Left lung (tissue), 10 donors: ENCODE results near the gene NLRP8. TPM values are rescaled to one million over a fixed set of nuclear protein-coding genes. Genes with fewer than 3 reads are reported as not detected.
"Not testable (repeated sequence)": the region's sequence is repeated elsewhere in the genome, so short reads cannot be mapped to it uniquely, and the experiment has no call there.

ENCODE experiments used
- ATAC-seq: fragments of 200-7000 bp; cut with Tn5 transposase; one replicate; pipeline ENCODE4 v1.9.1; 2020; ENCODE audit warnings: moderate library complexity
- DNase-seq, 4 donors: peaks; one replicate each; pipeline ENCODE4 v3.0.0-alpha.2; 2013 to 2020
- H3K27ac ChIP-seq, 2 donors: fragments of 200-600 bp; sonication (generic) in 1 of 2; one replicate each; pipeline versions ENCODE4 v1.5.0 to v1.8.0; 2020 to 2021
- H3K27me3 ChIP-seq, 2 donors: fragments of 200-600 bp; sonication (generic) in 1 of 2; one replicate each; pipeline versions ENCODE4 v1.5.0 to v1.8.0; 2020 to 2021
- H3K36me3 ChIP-seq, 2 donors: fragments of 200-600 bp; sonication (generic) in 1 of 2; one replicate each; pipeline versions ENCODE4 v1.5.0 to v1.8.0; 2020 to 2021
- H3K4me1 ChIP-seq, 2 donors: fragments of 200-600 bp; one replicate each; pipeline ENCODE4 v1.8.0; 2021
- H3K4me3 ChIP-seq, 2 donors: fragments of 200-600 bp; sonication (generic) in 1 of 2; one replicate each; pipeline versions ENCODE4 v1.5.0 to v1.8.0; 2020 to 2021; ENCODE audit warnings: mild to moderate bottlenecking in 1 of 2
- H3K9me3 ChIP-seq, 2 donors: fragments of 200-600 bp; sonication (generic) in 1 of 2; one replicate each; pipeline versions ENCODE4 v1.5.0 to v1.8.0; 2020 to 2021
- intact Hi-C, 2 donors: fragments of 100-400 bp; cut with DNase I; formaldehyde crosslinking; loops; one replicate each; pipeline versions ENCODE4 v1.11.2 to v1.14.2; 2022
- polyA plus RNA-seq, 6 donors: library from polyadenylated mRNA; unstranded; fragments of 120-200 nt; gene quantifications; one replicate each; pipeline ENCODE4 v1.2.1, GENCODE V29; 2013; ENCODE audit not compliant: insufficient read length in 6 of 6
- total RNA-seq, 2 donors: library from RNA; stranded (reverse); fragmentation: NEBNext Ultra II Directional; extraction: Animal tissue kit (Norgen Biotek cat#: 25700); gene quantifications; one replicate each; pipeline ENCODE4 v1.2.1, GENCODE V29; 2021
- TF ChIP-seq, protein P1 (sequence below), 2 donors: fragments of 200-600 bp; sonication (generic) in 1 of 2; IDR thresholded peaks; one replicate each; pipeline versions ENCODE4 v1.5.0 to v1.8.0; 2021; ENCODE audit warnings: antibody characterized with exemption in 2 of 2
- donor health status: DM: no; HTN: yes; CAD: no.
- donor health status: DM: no; HTN: no; CAD: no.

The NLRP8 gene
- total and polyA plus RNA-seq, 8 donors = 0.04 TPM; not detected in 7

GRCh38 chr19:55927991-55928390 is 19.6 kb upstream of the NLRP8 start:
- Histone ChIP-seq H3K9me3 (peaks cover 0 to 34% of the 10 kb centered on the region in 2 donors), H3K27ac (no peak overlapping the region), H3K4me3 (no peak overlapping the region), H3K36me3 (no peaks in the 10 kb centered on the region), H3K4me1 (no peaks in the 10 kb centered on the region), H3K27me3 (peaks cover 0 to 10% of the 10 kb centered on the region in 2 donors)
- ATAC-seq = no peak
- TF ChIP-seq, protein P1, sequence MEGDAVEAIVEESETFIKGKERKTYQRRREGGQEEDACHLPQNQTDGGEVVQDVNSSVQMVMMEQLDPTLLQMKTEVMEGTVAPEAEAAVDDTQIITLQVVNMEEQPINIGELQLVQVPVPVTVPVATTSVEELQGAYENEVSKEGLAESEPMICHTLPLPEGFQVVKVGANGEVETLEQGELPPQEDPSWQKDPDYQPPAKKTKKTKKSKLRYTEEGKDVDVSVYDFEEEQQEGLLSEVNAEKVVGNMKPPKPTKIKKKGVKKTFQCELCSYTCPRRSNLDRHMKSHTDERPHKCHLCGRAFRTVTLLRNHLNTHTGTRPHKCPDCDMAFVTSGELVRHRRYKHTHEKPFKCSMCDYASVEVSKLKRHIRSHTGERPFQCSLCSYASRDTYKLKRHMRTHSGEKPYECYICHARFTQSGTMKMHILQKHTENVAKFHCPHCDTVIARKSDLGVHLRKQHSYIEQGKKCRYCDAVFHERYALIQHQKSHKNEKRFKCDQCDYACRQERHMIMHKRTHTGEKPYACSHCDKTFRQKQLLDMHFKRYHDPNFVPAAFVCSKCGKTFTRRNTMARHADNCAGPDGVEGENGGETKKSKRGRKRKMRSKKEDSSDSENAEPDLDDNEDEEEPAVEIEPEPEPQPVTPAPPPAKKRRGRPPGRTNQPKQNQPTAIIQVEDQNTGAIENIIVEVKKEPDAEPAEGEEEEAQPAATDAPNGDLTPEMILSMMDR (IDR thresholded peaks at IDR 0.05) = no peak
- intact Hi-C loops = no loop called here
- no peak for DNase-seq

GRCh38 chr19:55929258-55929657 is 18.4 kb upstream of the NLRP8 start:
- Histone ChIP-seq H3K27me3 (peaks cover 0 to 10% of the 10 kb centered on the region in 2 donors), H3K9me3 (peaks cover 0 to 22% of the 10 kb centered on the region in 2 donors)
- H3K4me1 ChIP-seq, ATAC-seq, H3K36me3 ChIP-seq, H3K27ac ChIP-seq, intact Hi-C loops, H3K4me3 ChIP-seq, DNase-seq: not testable (repeated sequence)

DNA sequence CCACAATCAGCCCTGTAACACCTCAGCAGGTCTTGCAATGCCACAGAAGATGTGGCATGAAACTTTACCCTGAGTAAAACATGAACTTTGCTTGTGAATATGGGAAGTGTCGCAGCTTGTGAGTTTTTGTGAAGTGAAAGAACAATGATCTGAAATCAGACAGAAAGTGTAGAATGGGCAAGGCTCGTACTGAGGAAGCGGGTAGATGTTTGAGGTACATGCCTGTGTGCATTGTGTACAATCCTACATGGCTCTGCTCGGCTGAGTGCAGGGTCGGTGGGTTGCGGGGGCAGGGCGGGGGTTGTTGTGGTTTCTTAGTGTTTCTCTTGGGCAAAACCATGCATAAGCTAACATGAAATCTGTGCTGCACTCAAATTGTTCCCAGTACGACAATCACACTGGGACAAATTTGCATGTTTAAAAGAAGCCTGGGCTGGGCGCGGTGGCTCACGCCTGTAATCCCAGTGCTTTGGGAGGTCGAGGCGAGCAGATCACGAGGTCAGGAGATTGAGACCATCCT is 16.6 kb upstream of the NLRP8 start:
- peaks cover 0 to 13% of the 10 kb centered on the region in 2 donors for H3K9me3 ChIP-seq
- ATAC-seq (no peak), DNase-seq (no peak)
- TF ChIP-seq, protein P1 (IDR thresholded peaks at IDR 0.05) = no peak
- H3K4me3 ChIP-seq = no peak overlapping the region
- intact Hi-C loops = no loop called here
- no peaks in the 10 kb centered on the region for H3K36me3 ChIP-seq
- no peak overlapping the region for H3K27ac ChIP-seq
- H3K27me3 ChIP-seq = peaks cover 0 to 6% of the 10 kb centered on the region in 2 donors
- H3K4me1 ChIP-seq = no peaks in the 10 kb centered on the region

DNA sequence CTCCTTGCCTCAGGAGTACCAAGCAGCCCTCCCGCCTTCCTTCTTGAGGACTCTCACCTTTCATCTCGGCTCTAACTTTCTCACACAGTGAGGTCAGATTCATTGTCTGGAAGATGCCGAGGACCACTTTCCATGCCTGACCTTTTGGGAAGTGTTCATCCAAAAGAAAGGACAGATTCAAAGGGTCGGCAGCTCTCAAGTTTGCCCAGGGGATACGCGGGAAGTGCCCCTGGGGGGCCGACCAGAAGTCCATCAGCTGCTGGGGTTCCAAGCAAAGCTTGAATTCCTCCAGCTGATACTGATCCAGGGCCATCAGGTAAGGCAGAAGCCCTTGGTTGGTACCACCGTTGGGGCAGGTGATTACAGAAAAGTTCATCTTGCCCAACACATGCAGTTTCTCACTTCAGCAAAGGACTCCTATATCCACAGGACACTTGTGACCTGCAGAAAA is 15.7 kb upstream of the NLRP8 start, which contains the start of gene NLRP13:
TSS of gene NLRP13 (minus strand) at position 401 of the 451 bp plus-strand sequence. CDS start at position 376, 25 bp downstream.
- Histone ChIP-seq H3K4me3 (no peak within 1 kb of the TSS), H3K36me3 (no peaks in the 10 kb centered on the region), H3K27me3 (no peaks in the 10 kb centered on the region), H3K27ac (no peak within 1 kb of the TSS), H3K9me3 (peaks cover 0 to 7% of the 10 kb centered on the region in 2 donors), H3K4me1 (no peaks in the 10 kb centered on the region)
- TF ChIP-seq, protein P1 (IDR thresholded peaks at IDR 0.05) = no peak
- intact Hi-C loops = no loop called here
- DNase-seq (no peak), ATAC-seq (no peak)

- TF ChIP-seq, protein P1 (IDR thresholded peaks at IDR 0.05) = no peak
- no peak overlapping the region for H3K4me3 ChIP-seq
- H3K27ac ChIP-seq = no peak overlapping the region
- H3K36me3 ChIP-seq = no peaks in the 10 kb centered on the region
- intact Hi-C loops = no loop called here
- DNase-seq (no peak), ATAC-seq (no peak)
- no peaks in the 10 kb centered on the region for H3K27me3 ChIP-seq
- no peaks in the 10 kb centered on the region for H3K4me1 ChIP-seq
- H3K9me3 ChIP-seq = peaks cover 0 to 7% of the 10 kb centered on the region in 2 donors
Observed at GRCh38 chr19:55935206-55935605, 12.4 kb upstream of the NLRP8 start.

DNA sequence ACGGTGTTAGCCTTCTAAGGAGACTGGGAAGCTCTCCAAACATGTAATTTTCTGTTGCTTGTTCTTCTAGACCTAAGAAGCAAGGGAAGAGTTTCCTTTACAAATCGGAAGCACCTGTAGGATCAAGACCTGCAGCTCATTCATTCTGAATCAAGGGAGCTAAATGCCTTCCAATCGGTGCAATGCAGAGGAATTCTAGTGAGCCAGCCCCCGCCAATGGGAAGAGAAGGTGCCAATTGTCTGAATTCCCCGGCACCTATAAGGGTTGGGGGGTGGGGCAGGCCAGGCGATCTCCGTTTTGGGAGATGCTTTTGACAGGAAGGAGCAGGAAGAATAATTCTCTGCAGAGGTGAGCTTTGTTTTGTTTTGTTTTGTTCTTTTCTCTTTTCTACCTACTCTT is 8.4 kb upstream of the NLRP8 start:
- ATAC-seq (no peak), DNase-seq (no peak)
- Histone ChIP-seq H3K4me1 (no peaks in the 10 kb centered on the region), H3K27me3 (no peaks in the 10 kb centered on the region), H3K9me3 (peaks cover 0 to 12% of the 10 kb centered on the region in 2 donors), H3K27ac (no peak overlapping the region), H3K4me3 (no peak overlapping the region), H3K36me3 (no peaks in the 10 kb centered on the region)
- TF ChIP-seq, protein P1 (IDR thresholded peaks at IDR 0.05) = no peak
- intact Hi-C loops = no loop called here
